Epithelial cell of esophagus (primary cell): Measurements from ENCODE around the gene BCL2L13.

Experiments used
- DNase-seq: peaks from one replicate; pipeline ENCODE4 v3.0.0; 2010; ENCODE audit warnings: low read depth
- H3K4me3 ChIP-seq: 2 replicates; pipeline ENCODE4 v1.5.1; 2011; ENCODE audit warnings: mild to moderate bottlenecking, low read length, control low read depth
- CTCF ChIP-seq: IDR thresholded peaks from 2 replicates; pipeline ENCODE4 v1.5.1; 2011; ENCODE audit warnings: low read depth, mild to moderate bottlenecking, low read length, control low read depth, inconsistent platforms; ENCODE audit not compliant: insufficient read depth; ENCODE audit errors: missing control alignments

Gene BCL2L13

GRCh38 chr22:17744430-17744829 lies 105.9 kb downstream of the BCL2L13 start:
- no peak overlapping the region for H3K4me3 ChIP-seq
- DNase-seq, result no peak
- no peak for TF ChIP-seq CTCF

- no peak for TF ChIP-seq CTCF
- H3K4me3 ChIP-seq, result no peak overlapping the region
- no peak for DNase-seq
Measured at GRCh38 chr22:17746916-17747315, 108.4 kb downstream of the BCL2L13 start.

GRCh38 chr22:17748555-17749353 lies 110.2 kb downstream of the BCL2L13 start:
- no peak for TF ChIP-seq CTCF
- no peak for DNase-seq
- no peak overlapping the region for H3K4me3 ChIP-seq

- DNase-seq, result no peak
- no peak overlapping the region for H3K4me3 ChIP-seq
- TF ChIP-seq CTCF, result no peak
Measured at GRCh38 chr22:17749605-17750395, 111.2 kb downstream of the BCL2L13 start.

- TF ChIP-seq CTCF, result no peak
- DNase-seq, result no peak
- no peak overlapping the region for H3K4me3 ChIP-seq
Measured at GRCh38 chr22:17751596-17751995, 113.0 kb downstream of the BCL2L13 start.

GRCh38 chr22:17753401-17753989 lies 114.9 kb downstream of the BCL2L13 start:
- TF ChIP-seq CTCF, result no peak
- H3K4me3 ChIP-seq, result no peak overlapping the region
- no peak for DNase-seq
